ENCODE data around the gene OGFOD3.
A peak's percentile ranks its signal among the peaks of the same experiment; 100 is the strongest.
"Not testable (repeated sequence)": the region's sequence is repeated elsewhere in the genome, so short reads cannot be mapped to it uniquely, and the experiment has no call there.

The OGFOD3 gene, protein sequence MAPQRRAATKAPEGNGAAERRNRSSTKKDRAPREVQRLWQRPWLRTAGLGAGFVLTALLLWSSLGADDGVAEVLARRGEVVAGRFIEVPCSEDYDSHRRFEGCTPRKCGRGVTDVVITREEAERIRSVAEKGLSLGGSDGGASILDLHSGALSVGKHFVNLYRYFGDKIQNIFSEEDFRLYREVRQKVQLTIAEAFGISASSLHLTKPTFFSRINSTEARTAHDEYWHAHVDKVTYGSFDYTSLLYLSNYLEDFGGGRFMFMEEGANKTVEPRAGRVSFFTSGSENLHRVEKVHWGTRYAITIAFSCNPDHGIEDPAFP

DNA sequence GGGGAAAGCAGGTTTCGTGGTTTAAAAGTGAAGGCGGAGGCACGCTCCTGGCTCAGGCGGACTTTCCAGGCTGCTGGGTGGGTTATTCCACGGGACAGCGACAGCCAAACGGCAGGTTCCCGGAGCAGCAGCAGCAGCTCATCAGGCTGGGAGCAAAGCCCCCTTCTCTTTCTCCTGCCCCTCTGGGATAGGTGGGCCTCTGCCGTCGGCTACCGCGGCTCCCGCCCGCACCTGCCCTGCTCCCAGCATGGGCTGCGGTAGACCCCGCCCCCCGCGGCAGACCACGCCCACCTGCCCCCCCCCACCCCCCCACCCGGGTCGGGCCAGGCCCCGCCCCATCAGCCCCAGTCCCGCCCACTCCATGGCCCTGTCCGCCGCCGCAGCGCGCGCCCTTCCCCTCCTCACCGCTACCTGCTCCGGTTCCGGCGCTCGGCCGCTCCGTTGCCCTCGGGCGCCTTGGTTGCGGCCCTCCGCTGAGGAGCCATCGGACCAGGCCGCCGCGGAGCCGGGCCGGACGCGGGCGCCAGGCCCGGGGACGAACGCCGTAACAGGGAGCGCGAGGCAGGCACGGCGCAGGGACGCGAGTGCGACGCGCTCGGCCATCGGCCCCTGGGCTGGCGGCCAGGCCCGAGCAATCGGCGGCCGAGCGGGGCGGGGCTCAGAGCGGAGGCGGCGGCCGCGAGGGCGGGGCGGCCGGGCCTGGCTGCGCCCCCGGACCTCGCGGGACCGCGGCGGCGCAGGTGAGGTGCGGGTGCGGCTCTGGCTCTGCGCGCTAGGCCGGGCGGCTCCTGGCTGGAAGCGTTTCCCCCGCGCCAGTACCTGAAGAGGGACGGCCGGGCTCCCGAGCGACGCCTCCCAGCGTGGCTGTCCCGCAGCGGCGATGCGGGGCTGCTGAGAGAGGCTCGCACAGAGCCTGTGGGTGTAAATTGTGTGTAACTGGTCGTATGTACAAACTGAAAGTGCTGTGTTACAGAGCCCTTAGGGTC is at the start of gene OGFOD3, which contains the start of gene HEXD:
TSS of gene OGFOD3 (minus strand) at position 586 of the 986 bp plus-strand sequence. CDS start at position 485, 101 bp downstream.
TSS of gene HEXD (plus strand) at position 347 of the 986 bp plus-strand sequence. CDS start 1,453 bp downstream, outside the sequence.
- DNase-seq = peak; percentile 86

DNA sequence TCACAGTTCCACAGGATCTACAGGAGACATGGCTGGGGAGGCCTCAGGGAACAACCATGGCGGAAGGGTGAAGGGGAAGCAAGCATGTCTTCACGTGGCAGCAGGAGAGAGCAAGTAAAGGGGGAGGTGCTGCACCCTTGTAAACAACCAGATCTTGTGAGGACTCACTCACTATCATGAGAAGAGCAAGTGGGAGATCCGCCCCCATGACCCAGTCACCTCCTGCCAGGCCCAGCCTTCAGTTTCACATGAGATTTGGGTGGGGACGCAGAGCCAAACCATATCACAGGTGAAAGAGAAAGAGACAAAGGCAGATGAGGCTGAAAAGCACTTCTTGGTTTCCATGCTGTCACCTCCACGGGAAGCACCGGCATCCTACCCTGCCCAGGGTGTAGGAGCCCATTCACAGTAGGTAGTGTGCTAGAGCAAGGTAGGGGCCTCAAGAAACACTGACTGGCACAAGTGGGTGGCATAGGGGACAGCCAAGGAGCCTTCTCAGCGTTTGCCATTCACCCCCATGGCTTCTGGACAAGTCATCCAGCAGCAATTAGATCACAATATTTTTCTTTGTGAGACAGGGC is 46.7 kb upstream of the OGFOD3 start:
- peak; percentile 25 for DNase-seq

DNA sequence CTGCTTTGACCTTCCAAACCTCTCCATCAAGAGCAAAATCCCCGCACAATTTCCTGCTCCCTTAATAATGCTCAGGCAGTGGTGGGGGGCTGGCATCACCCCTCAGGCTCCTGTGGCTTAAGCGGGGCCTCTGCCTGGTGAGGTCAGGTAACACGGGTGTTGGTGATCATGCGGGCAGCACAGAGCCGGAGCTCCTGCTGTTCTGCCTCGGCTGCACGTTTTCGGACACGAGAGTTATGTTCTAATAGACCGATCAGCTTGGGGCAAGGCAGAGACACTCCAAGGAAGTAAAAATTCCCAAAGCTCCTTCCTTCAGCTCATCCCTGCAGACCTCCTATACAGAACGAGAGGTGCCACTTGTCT is 46.2 kb upstream of the OGFOD3 start:
- no peak for DNase-seq

DNA sequence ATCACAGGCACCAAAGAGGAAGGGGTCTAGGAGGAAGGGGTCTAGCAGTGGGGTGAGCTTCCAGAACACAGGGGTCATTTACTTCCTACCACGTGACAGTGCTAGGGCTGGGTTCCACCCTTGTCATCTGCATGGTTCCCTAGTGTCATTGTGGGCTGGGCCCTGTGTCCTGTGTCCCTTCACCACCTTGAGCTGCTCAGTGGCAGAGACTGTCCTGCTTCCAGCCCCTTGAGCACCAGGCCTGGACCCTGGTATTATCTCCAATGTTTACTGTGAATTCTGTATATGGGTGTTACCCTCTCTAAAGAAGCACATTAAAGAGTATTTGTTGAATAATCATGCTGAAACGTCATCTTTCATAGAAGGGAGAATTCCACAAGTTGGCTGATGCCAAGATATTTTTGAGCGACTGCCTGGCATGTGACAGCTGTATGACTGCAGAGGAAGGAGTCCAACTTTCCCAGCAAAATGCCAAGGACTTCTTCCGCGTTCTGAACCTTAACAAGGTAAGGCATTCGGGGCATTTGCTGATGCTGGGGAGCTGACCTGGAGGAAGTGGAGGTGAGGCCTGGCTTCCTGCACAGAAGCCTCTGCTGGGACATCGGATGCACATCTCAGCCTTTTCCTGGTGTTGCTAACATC is 45.7 kb upstream of the OGFOD3 start:
- no peak for DNase-seq

DNA sequence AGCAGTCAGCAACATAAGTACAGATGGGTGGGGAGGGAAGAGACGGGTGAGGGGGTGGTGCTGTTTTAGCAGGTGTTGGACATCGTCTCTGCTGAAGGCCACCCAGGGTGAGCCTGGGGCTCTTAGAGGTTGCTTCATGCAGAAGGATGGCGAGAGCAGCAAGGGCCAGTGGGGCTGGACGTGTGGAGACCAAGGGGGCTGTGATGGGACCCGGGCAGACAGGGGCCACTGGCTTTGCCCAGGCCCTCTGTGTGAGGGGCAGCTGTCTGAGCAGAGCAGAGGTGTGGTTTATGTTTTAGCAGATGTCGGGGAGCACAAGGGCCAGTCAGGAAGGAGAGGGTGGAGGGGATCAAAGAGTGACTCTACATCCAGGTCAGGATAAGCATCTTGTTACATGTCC is 45.0 kb upstream of the OGFOD3 start:
- no peak for DNase-seq

DNA sequence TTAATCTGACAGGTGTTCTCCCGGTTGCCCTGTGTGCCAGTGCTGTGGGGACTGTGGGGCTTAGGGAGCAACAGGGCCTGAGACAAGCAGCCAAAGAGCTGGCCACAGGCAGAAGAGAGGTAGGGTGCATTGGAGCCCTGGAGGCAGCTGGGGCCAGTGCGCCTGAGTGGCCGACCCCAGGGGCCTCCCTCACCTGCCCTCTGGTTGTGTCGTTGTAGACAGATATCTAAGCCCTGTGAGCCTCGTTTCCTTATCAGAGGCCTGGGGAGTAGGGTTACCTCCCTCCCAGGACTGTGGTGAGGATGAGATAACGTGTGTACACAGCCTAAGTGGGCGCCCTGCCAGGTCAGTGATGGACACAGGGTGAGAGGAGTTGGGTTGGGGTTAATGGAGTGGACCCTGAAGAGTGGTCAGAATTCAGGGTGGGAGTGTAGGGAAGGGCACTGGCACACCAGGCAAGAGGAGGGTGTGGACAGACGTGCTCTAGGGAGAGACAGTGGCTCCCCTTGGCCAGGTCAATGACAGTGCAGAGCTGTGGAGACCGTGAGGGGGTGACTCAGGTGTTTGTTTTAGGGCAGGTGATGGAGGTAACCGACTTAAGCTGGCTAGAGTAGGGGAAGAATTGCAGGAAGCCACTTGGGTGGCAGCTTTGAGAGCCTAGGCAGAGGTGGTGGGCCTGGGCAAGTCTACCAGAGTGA is 43.6 kb upstream of the OGFOD3 start:
- no peak for DNase-seq

DNA sequence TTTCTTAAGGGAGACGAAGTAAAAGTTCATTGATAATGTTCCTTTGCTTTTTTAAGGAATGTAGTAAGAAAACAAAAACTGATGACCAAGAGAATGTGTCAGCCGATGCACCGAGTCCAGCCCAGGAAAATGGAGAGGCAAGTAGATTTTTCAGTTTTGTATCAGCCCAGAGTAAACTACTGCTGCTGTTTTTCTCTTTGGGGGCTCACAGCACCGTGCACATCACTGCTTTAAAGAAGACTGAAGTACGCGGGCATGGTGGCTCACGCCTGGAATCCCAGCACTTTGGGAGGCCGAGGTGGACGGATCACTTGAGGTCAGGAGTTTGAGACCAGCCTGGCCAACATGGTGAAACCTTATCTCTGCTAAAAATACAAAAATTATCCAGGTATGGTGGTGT is 41.5 kb upstream of the OGFOD3 start:
- not testable (repeated sequence) for DNase-seq

DNA sequence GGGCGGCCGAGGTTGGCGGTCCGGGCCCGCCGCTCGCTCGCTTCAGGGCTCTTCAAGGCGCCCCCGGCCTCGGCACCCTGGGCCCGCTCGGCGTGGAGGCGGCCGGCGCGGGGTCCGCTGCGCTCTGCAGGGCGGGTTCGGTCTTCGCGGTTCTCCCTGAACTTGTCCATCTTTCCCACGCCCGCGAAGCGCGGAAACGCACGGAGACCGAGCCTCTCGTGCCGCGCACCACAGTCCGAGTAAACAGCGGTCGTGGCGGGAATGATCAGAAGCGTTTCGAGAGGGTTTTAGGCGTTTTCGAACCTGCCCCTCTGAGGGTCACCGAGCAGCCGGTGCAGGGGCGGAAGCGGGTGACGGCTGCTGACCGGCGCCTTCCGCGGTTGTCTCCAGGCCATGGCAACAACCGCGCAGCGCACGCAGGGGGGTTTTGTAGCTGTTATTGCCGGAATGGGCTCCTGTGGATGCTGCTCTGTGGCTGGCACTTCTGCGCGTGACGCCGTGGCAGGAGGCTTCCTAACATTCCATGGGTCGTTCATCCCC is 40.6 kb upstream of the OGFOD3 start:
- peak; percentile 19 for DNase-seq

DNA sequence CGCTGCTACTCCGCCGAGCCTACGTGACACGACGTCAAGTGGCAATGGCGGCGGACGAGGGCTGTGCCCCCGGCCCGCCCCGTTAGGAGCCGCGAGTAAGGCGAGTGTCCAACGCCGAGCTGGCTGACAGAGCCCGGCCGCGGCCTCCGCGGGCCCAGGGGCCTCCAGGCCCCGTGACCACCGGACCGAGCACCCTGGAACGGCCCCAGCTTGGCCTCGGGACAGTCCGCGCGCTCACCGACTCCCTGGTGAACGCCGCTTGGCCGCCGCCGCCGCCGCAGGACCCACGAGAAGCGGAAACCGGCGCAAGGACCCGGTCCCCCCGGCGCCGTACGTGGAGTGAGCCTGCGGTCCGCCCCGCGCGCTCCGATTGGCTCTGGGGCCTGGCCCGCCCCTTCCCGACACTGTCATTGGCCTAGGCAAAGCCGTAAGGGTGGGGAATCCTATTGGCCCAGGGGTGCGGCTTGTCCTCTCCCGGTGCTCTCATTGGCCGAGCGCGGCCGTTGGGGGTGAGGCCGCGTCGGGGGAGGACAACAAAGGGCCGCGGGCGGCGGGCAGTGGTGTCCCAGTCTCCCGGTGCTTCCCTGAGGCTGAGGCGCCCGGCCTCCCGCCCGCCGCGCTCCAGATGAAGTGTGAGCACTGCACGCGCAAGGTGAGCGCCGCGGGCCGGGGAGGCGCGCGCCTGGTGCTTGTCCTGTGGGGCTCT is 39.9 kb upstream of the OGFOD3 start, which contains the start of gene NARF:
TSS of gene NARF (plus strand) at position 563 of the 706 bp plus-strand sequence. CDS start at position 626, 63 bp downstream.
- peak; percentile 96 for DNase-seq

DNA sequence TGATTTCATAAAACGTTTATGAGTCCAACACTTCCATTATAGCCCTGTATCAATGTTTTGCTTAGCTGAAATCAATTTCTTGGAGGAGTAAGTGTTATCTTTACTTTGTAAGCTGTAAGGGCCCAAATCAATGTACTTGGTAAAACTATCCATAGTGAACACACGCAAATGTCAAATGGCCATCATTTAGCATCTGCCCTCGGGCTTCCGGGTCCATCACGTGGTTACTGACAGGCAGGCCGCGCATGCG is 39.5 kb upstream of the OGFOD3 start:
- no peak for DNase-seq

DNA sequence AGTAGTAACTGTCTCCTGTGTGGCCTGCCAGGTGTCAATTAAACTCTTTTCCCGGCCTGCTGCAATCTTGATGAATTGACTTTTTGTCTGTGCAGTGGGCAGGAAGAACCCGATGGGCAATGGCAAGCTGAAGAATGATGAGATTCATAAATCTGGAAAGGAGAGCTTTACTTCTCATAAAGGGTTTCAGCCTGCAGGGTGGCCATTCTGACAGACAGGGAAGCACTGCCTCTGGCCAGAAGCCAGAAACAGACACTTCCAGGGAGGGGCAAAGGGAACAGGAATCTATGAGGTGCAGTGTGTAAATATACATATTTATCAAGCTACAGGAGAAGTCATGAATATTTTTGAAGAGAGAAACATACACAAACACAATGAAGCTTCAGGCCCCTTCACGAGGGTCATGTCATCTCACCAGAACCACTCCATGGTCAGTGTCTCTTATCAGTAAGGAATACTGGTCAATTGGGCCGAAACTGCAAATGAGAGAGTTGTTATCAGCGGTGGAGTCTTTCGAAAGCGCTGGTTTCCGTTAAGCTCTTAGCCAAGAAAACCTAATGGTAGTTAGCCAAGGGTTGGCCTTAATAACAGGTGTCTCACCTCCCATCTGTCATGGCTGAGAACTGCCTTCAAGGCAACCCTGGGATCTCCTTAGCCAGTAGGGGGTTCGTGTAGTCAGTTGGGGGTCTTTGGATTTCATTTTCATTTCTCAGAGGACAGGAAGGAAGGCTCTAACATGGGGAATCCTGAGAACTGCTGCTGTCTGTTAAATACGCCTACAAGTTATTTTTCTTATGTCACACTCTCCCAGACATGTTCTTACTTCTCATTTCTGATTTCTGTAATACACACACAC is 38.9 kb upstream of the OGFOD3 start:
- DNase-seq = no peak

DNA sequence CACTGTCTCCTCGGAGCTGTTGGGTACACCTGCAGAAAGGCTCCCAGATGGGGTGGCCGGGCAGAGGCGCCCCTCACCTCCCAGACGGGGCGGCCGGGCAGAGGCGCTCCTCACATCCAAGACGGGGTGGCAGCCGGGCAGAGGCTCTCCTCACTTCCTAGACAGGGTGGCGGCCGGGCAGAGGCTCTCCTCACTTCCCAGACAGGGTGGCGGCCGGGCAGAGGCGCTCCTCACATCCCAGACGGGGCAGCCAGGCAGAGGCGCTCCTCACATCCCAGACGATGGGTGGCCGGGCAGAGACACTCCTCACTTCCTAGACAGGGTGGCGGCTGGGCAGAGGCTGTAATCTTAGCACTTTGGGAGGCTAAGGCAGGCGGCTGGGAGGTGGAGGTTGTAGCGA is 35.3 kb upstream of the OGFOD3 start:
- not testable (repeated sequence) for DNase-seq

DNA sequence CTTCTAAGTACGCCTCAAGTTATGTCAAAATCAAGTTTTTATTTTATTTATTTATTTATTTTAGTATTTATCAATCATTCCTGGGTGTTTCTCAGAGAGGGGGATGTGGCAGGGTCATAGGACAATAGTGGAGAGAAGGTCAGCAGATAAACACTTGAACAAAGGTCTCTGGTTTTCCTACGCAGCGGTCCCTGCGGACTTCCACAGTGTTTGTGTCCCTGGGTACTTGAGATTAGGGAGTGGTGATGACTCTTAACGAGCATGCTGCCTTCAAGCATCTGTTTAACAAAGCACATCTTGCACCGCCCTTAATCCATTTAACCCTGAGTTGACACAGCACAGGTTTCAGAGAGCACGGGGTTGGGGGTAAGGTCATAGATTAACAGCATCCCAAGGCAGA is 34.8 kb upstream of the OGFOD3 start:
- not testable (repeated sequence) for DNase-seq

DNA sequence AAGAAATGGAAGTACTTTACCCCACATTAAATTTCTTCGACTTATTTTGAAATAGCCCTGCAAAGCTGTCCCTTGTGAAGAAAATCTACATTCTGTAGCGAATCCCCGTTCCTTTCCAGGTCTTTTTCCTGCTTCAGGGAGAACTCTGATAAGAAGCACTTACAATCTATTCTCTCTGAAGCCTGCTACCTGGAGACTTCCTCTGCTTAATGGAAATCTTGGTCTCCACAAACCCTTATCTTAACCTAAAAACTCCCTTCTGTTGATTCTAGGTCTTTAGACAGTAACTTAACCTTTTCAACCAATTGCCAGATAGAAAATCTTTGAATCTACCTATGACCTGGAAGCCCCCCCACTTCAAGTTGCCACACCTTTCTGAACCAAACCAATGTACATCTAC is 33.8 kb upstream of the OGFOD3 start:
- no peak for DNase-seq

DNA sequence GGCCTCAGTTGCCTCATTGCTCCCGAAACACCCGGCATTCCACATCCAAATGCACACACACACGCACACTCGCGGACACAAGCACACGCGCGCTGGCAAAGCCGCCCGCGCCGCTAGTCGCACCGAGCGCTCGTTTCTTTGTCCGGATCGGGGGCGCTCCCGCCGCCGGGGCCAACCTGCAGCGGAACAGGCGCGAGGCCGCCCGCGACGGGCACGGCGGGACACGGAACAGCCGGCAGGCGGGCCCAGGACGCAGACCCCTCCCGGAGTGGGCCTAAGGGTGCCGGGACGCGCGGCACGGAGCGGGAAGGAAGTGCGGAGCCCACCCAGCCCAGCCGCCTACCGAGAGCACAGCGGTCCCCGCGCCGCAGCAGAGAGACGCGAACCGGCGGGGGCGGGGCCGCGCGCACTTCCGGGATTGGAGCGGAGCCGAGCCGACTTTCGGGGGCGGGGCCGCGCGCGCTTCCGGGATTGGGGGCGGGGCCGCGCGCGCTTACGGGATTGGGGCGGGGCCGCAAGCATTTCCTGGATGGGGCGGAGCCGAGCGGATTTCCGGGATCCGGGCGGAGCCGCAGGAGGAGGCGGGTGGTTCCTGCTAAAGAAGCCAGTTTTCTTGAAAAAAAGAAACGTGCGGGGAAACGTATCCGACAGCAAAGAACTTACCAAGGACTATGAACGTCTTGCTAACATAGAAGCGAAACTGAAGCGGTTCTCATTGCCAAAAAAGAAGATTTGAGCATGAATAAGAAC is 32.1 kb upstream of the OGFOD3 start, which contains the start of gene CYBC1:
TSS of gene CYBC1 (minus strand) at position 396 of the 750 bp plus-strand sequence. CDS start 1,498 bp downstream, outside the sequence.
- DNase-seq = peak; percentile 94

DNA sequence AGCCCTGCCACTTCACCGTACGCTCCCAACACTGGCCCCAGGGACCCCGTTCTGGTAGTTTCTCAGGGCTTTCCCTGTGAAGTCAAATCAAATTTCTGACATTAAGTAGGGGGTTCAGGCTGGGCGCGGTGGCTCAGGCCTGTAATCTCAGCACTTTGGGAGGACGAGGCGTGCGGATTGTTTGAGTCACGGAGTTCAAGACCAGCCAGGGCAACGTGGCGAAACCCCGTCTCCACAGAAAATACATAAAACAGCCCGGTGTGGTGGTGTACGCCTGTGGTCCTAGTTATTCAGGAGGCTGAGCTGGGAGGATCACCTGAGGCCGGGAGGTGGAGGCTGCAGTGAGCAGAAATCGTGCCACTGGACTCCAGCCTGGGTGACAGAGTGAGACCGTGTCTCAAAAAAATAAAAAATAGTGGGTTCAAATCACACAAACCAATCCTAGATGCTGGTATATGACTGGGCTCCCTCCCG is 31.5 kb upstream of the OGFOD3 start:
- peak; percentile 62 for DNase-seq

DNA sequence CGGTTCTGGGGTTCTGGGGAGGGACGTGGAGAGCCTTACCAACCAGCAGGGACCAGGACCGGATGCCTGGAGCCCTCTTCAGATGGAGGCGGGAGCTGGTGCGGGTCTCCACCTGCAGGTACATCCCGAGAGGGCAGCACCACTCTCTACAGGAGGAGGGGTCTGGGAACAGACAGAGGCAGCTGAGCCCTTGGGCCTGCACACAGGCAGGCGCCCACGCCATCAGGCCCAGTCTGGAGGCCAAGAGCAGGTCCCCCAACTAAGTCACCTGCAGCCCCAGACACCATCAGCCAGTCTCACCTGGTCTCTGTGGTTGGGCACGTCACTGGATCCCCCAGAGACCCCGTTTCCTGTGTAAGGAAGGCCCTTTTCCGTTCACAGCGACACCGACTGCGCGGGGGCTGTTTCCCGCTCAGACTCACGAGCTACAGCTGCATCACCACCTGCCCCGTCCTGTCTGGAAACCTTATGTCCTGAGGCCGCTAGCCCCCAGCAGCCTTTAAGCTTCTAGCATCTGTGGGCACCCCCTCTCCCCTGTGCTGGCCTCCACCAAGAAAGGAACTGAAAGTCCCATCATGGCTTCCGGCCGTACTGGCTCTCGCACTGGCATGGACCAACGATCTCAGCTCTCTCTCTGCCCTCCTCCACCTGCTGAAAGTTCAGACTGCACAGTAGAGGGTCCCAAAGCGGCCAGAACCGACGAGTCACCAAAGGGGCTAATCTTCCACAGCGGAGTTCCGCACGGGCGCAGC is 30.9 kb upstream of the OGFOD3 start:
- peak; percentile 65 for DNase-seq

DNA sequence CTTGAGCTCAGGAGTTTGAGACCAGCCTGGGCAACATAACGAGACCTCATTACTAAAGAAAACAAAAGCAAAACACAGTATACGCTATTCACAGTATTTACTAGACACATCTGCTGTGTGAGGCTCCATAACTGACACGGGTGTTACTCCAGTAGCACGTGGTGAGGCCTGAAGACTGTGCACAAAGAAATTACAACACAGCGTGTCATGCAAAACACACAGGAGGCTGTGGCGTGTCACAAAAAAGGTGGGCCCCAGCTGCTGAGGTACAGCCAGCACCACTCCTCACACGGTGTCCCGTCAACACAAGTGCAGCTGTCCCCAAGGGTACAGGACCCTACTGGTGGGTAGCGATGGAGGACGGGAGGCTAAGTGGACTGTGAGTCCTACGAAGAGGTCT is 29.5 kb upstream of the OGFOD3 start:
- no peak for DNase-seq

DNA sequence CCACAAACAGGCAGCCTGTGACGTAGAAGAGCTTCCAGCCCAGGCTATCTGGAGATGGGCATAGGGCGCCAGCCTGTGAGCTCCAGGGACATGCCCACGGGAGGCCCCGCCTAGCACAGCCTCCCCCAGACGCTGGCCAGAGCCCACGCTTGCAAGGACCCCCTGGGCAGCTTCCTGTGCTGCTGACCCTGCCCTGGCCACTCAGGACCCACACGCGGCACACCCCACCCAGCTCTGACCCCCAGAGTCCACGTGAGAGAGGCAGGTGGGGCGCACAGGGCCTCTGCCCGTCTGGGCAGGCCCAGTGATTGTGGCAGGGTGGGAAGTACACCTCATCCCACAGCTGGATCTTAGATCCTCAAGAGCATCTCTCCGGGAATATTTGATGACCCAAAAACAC is 28.3 kb upstream of the OGFOD3 start:
- DNase-seq = no peak

All from activated naive CD4-positive, alpha-beta T cell treated with Interleukin-2 at 50 U/mL for 16 hours (primary cell).